Panc1 (cell line): ENCODE measurements around the gene ADARB2. TPM values are rescaled to one million over a fixed set of nuclear protein-coding genes. Genes with fewer than 3 reads are reported as not detected.

Source experiments
- ATAC-seq: fragments of 200-7000 bp; cut with Tn5 transposase; 2 replicates; pipeline ENCODE4 v1.9.1; 2020; ENCODE audit warnings: mild to moderate bottlenecking, moderate library complexity
- BruUV-seq: library from RNA; stranded (reverse); fragments of 400-500 nt; replicated peaks from 2 replicates; lab custom pipeline; 2021; lab: Mats Ljungman, UMichigan
- CTCF ChIA-PET: fragments of 300-600 bp; sonication (Branson Sonifier 250); formaldehyde crosslinking; loops from one replicate; lab custom pipeline; 2022; ENCODE audit warnings: antibody characterized with exemption; lab: Charles Lee
- POLR2A ChIA-PET: fragments of 300-600 bp; sonication (Branson Sonifier 250); formaldehyde crosslinking; loops from one replicate; lab custom pipeline; 2022; ENCODE audit warnings: antibody characterized with exemption; lab: Charles Lee
- DNase-seq: peaks from one replicate; pipeline ENCODE4 v3.0.0-alpha.2; 2010; ENCODE audit warnings: low read depth, low spot score
- H3K27ac ChIP-seq: 2 replicates; pipeline ENCODE4 v1.5.1; 2011; ENCODE audit warnings: mild to moderate bottlenecking, low read length, inconsistent platforms
- H3K27me3 ChIP-seq: fragments of 200-500 bp; sonication (Bioruptor generic); 2 replicates; pipeline ENCODE4 v1.6.0; 2014; ENCODE audit warnings: low read length, inconsistent platforms; ENCODE audit not compliant: control insufficient read depth, insufficient read depth
- H3K36me3 ChIP-seq: fragments of 200-500 bp; sonication (Bioruptor generic); 2 replicates; pipeline ENCODE4 v1.5.1; 2014; ENCODE audit warnings: inconsistent platforms, mild to moderate bottlenecking, low read length, moderate library complexity; ENCODE audit not compliant: control insufficient read depth, insufficient read depth
- H3K4me1 ChIP-seq: 2 replicates; pipeline ENCODE4 v1.5.1; 2011; ENCODE audit warnings: inconsistent platforms, mild to moderate bottlenecking, low read length, moderate library complexity; ENCODE audit not compliant: control insufficient read depth, insufficient read depth
- H3K4me3 ChIP-seq, 2 experiments: 2 replicates each; pipeline ENCODE4 v1.5.1; 2011 to 2012; ENCODE audit warnings: low read depth in 2 of 2, low read length in 2 of 2, mild to moderate bottlenecking in 2 of 2, inconsistent platforms in 1 of 2, moderate library complexity in 1 of 2
- H3K9me3 ChIP-seq: fragments of 200-500 bp; sonication (Bioruptor generic); 2 replicates; pipeline ENCODE4 v1.5.1; 2014; ENCODE audit warnings: low read depth, mild to moderate bottlenecking, inconsistent platforms, low read length, moderate library complexity; ENCODE audit not compliant: control insufficient read depth, insufficient read depth
- CTCF ChIP-seq: fragments of 450-650 bp; IDR thresholded peaks from 2 replicates; pipeline ENCODE4 v1.5.1; 2017; ENCODE audit warnings: mild to moderate bottlenecking
- POLR2AphosphoS5 ChIP-seq: IDR thresholded peaks from 2 replicates; pipeline ENCODE4 v1.6.1; 2012; ENCODE audit warnings: mild to moderate bottlenecking, low read depth, low read length, moderate library complexity
- REST ChIP-seq, 2 experiments: IDR thresholded peaks; 2 replicates each; pipeline ENCODE4 v1.6.1; 2011 to 2012; ENCODE audit warnings: low read depth in 2 of 2, control low read depth in 1 of 2, low read length in 1 of 2, mild to moderate bottlenecking in 1 of 2, moderate library complexity in 1 of 2; ENCODE audit not compliant: insufficient read depth in 1 of 2
- SIN3A ChIP-seq: IDR thresholded peaks from 2 replicates; pipeline ENCODE4 v1.6.1; 2012; ENCODE audit warnings: low read depth, mild to moderate bottlenecking, low read length, moderate library complexity, borderline replicate concordance; ENCODE audit not compliant: insufficient read depth
- TCF7L2 ChIP-seq: IDR thresholded peaks from 2 replicates; pipeline ENCODE4 v1.6.1; 2011; ENCODE audit warnings: mild to moderate bottlenecking, low read depth, low read length, inconsistent platforms
- in situ Hi-C: cut with HindIII; loops from 2 replicates; pipeline ENCODE4 v1.10.0; 2016; ENCODE audit warnings: low sequenced_read_pairs, low pct_unique_long_range_greater_than_20kb
- intact Hi-C: fragments of 100-400 bp; cut with micrococcal nuclease; formaldehyde crosslinking; loops from one replicate; pipeline ENCODE4 v1.10.0; 2022; ENCODE audit not compliant: unreplicated experiment
- total RNA-seq: library from RNA; stranded (reverse); gene quantifications from one replicate; pipeline ENCODE4 v1.2.1, GENCODE V29; 2021; ENCODE audit not compliant: unreplicated experiment

Gene ADARB2
- total RNA-seq, 1 experiment from 2014 or later: 0.31 TPM

GRCh38 chr10:1536341-1536740 is 201.0 kb downstream of the ADARB2 start:
- no TSS peak for BruUV-seq
- Histone ChIP-seq H3K36me3 (no peaks in the 10 kb centered on the region), H3K4me1 (no peaks in the 10 kb centered on the region), H3K9me3 (no peaks in the 10 kb centered on the region), H3K27ac (no peak overlapping the region), H3K4me3 (no peak overlapping the region), H3K27me3 (no peaks in the 10 kb centered on the region)
- no peak for TF ChIP-seq POLR2AphosphoS5
- TF ChIP-seq TCF7L2: no peak
- no peak for TF ChIP-seq SIN3A
- TF ChIP-seq REST (IDR thresholded peaks at IDR 0.05; ENCODE audit: insufficient read depth in 1 of 2, low read depth in 2 of 2, low read length in 1 of 2): no peak
- no peak for TF ChIP-seq CTCF
- CTCF ChIA-PET: no interaction called here
- ATAC-seq (no peak), DNase-seq (no peak)
- intact Hi-C loops (no loop called here), in situ Hi-C loops (no loop called here)
- POLR2A ChIA-PET: no interaction called here

- Histone ChIP-seq H3K27me3 (no peaks in the 10 kb centered on the region), H3K27ac (no peak overlapping the region), H3K9me3 (no peaks in the 10 kb centered on the region), H3K4me3 (no peak overlapping the region), H3K4me1 (no peaks in the 10 kb centered on the region), H3K36me3 (no peaks in the 10 kb centered on the region)
- intact Hi-C loops: no loop called here
- in situ Hi-C loops: no loop called here
- ChIA-PET CTCF (no interaction called here), POLR2A (no interaction called here)
- BruUV-seq: no TSS peak
- no peak for DNase-seq
- no peak for ATAC-seq
- no peak for TF ChIP-seq POLR2AphosphoS5
- no peak for TF ChIP-seq TCF7L2
- TF ChIP-seq REST (IDR thresholded peaks at IDR 0.05; ENCODE audit: insufficient read depth in 1 of 2, low read depth in 2 of 2, low read length in 1 of 2): no peak
- TF ChIP-seq SIN3A: no peak
- TF ChIP-seq CTCF: no peak
These were observed 201.9 kb downstream of the ADARB2 start for GRCh38 chr10:1535301-1535965.
